ENCODE data around the gene TRIO. TPM values are rescaled to one million over a fixed set of nuclear protein-coding genes. Genes with fewer than 3 reads are reported as not detected.

The TRIO gene
- total and polyA plus RNA-seq, 2 of the 8 experiments (the other 6 are each of a cell fraction or from before 2014, with no cell fraction given): 35.1 to 69.1 TPM

DNA sequence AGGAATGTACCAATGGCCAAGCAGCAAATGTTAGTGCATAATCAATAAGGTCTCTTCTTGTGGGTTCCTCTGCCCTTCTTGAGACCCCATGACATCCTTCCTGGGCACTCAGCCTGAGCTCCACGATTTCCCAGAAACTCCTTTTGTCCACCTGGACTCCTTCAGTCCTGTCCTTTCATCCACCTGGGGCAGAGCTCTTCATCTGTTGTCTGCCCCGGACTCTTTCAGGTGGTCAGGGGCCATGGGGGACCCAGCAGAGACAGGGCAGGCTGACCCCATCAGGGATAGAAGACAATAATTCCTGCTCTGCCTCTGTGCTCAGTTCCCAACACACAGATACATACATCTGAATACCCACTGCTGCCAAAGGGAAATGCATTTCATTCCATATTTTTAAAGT is 379.6 kb downstream of the TRIO start:
- Histone ChIP-seq H3K4me2 (ENCODE audit: insufficient read depth in 1 of 2, low read depth in 2 of 2, low read length in 2 of 2) (no peak overlapping the region), H3K23me2 (ENCODE audit: low read depth, low read length) (no peaks in the 10 kb centered on the region), H2BK12ac (ENCODE audit: low read depth, low read length) (no peak overlapping the region), H3K79me1 (ENCODE audit: low read depth, low read length) (no peaks in the 10 kb centered on the region), H3K56ac (replicated peaks; ENCODE audit: insufficient read length, low read depth, low read length) (no peak overlapping the region), H3K4ac (replicated peaks; ENCODE audit: insufficient read length, low read depth, low read length) (no peak overlapping the region), H4K20me1 (replicated peaks in 1 of 2; ENCODE audit: control insufficient read depth in 1 of 2, insufficient read depth in 2 of 2, low read length in 2 of 2) (no peaks in the 10 kb centered on the region), H3K27ac (ENCODE audit: low read depth, low read length) (no peak overlapping the region), H3K36me3 (ENCODE audit: control insufficient read depth in 2 of 4, insufficient read depth in 4 of 4, low read length in 3 of 4) (no peaks in the 10 kb centered on the region), H2BK120ac (replicated peaks; ENCODE audit: low read depth, low read length) (no peak overlapping the region), H3K79me2 (ENCODE audit: control insufficient read depth in 1 of 2, insufficient read depth in 2 of 2, low read length in 2 of 2) (no peaks in the 10 kb centered on the region), H2BK5ac (ENCODE audit: low read depth, low read length) (no peak overlapping the region), H3K9ac (replicated peaks in 1 of 4; ENCODE audit: extremely low read depth in 1 of 4, low read depth in 3 of 4, low read length in 3 of 4) (no peak overlapping the region), H2BK20ac (ENCODE audit: low read length) (no peak overlapping the region), H4K8ac (ENCODE audit: extremely low read depth, insufficient read depth, low read length) (no peak overlapping the region; the same call in 1 of the 2 replicates), H3K18ac (ENCODE audit: extremely low read depth, low read length) (no peak overlapping the region), H2AK5ac (ENCODE audit: low read depth, low read length) (no peak overlapping the region), H3K4me1 (replicated peaks in 1 of 4; ENCODE audit: control insufficient read depth in 3 of 4, insufficient read depth in 4 of 4, low read length in 3 of 4) (no peaks in the 10 kb centered on the region), H3K27me3 (replicated peaks in 1 of 4; ENCODE audit: control insufficient read depth in 3 of 4, extremely low read depth in 1 of 4, insufficient read depth in 3 of 4, low read length in 3 of 4) (no peaks in the 10 kb centered on the region), H2AFZ (ENCODE audit: low read length) (no peak overlapping the region), H3K4me3 (ENCODE audit: extremely low read depth in 1 of 4, insufficient read depth in 2 of 4, low read depth in 3 of 4, low read length in 4 of 4) (no peak overlapping the region), H3K9me3 (ENCODE audit: insufficient read depth in 2 of 2, low read depth in 1 of 2, low read length in 1 of 2) (no peaks in the 10 kb centered on the region), H4K91ac (replicated peaks; ENCODE audit: insufficient read length, low read length) (no peak overlapping the region), H4K5ac (ENCODE audit: insufficient read length, low read depth, low read length) (no peak overlapping the region), H2BK15ac (ENCODE audit: low read length) (no peak overlapping the region), H3K23ac (ENCODE audit: insufficient read length) (no peak overlapping the region), H3K14ac (ENCODE audit: insufficient read length) (no peak overlapping the region)
- DNase-seq (ENCODE audit: low read depth in 1 of 2, low spot score in 2 of 2): no peak
- no peak for FAIRE-seq
- POLR2A ChIA-PET (ENCODE audit: partially characterized antibody): no interaction called here
- WGBS, 2 experiments (ENCODE audit: extremely low coverage in 1 of 2, insufficient coverage in 1 of 2, insufficient read length in 1 of 2, insufficient replicate concordance in 2 of 2, low coverage in 1 of 2, low lambda C conversion rate in 2 of 2, missing lambda C conversion rate in 1 of 2): 79% methylated on average over 2 of the region's 2 CpGs; no CpG with 5 or more reads in 1 of the 2 experiments
- CTCF ChIA-PET (ENCODE audit: partially characterized antibody): interaction anchor here (1.8 kb wide), 1 partner anchor 126 kb away, joined by 6 read pairs; no protein-coding TSS in a partner anchor
- no peak for TF ChIP-seq CHD2 (IDR thresholded peaks at IDR 0.05; ENCODE audit: low read length)
- no peak for TF ChIP-seq TCF12 (IDR thresholded peaks at IDR 0.05; ENCODE audit: low read depth, low read length)
- TF ChIP-seq CBX8 (IDR thresholded peaks at IDR 0.05; ENCODE audit: borderline replicate concordance, low read depth, low read length): no peak
- TF ChIP-seq POU5F1 (IDR thresholded peaks at IDR 0.05; ENCODE audit: low read depth, low read length): no peak
- no peak for TF ChIP-seq EGR1 (IDR thresholded peaks at IDR 0.05; ENCODE audit: borderline replicate concordance, low read depth, low read length)
- no peak for TF ChIP-seq HDAC2 (IDR thresholded peaks at IDR 0.05; ENCODE audit: borderline replicate concordance in 1 of 2, low read depth in 2 of 2, low read length in 2 of 2)
- TF ChIP-seq RNF2 (IDR thresholded peaks at IDR 0.05; ENCODE audit: borderline replicate concordance, low read depth, low read length, missing control alignments, poor library complexity, severe bottlenecking): no peak
- TF ChIP-seq NANOG (IDR thresholded peaks at IDR 0.05; ENCODE audit: insufficient read depth, low read depth, low read length, poor library complexity, severe bottlenecking): no peak
